ENCODE data around the gene SHISA5.

SHISA5 gene

DNA sequence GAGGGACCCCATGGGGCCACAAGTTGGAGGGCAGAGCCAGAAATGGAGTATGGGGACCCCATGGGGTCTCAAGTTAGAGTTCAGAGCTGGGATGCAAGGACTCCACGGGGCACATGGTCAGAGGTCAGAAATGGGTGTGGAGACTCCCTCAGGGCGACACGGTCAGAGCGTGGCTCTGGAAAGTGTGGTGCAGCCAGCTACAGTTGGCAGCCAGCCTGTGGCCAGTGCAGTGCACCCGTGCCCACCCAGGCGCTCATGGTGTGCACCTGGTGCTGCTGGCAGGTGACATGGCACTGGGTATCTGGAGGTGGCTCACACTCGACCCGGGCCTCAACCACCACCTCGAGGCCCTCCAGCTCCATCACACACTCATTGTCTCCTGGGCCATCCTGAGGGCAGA is 85.3 kb downstream of the SHISA5 start:
- DNase-seq (ENCODE audit: low read depth in 1 of 2, low spot score in 1 of 2) = no peak

DNA sequence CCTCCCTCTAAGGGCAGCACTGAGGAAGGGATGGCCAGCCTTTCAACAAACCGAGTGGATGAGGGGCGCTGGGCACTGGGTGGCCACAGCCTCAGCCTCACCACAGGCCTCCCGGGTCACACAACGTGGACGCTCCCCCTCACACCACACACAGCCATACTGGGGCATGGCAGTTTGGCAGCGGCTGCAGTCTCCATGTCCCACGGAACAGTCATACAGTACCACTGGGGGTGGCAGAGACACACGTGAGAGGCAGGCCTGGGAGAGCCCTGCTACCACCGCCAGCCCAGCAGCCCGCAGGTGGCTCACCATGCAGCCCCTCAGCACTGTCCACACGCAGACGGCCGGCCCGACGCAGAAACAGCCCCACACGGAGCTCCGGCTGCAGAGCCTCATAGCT is 85.8 kb downstream of the SHISA5 start:
- no peak for DNase-seq (ENCODE audit: low read depth in 1 of 2, low spot score in 1 of 2)
